Loucy (cell line): Measurements from ENCODE around the gene BAD.

Experiments
- H2AFZ ChIP-seq: fragments of 200-600 bp; sonication (generic); 2 replicates; pipeline ENCODE4 v1.6.0; 2016; ENCODE audit warnings: antibody characterized with exemption, mild to moderate bottlenecking, low read length, moderate library complexity
- H3F3A ChIP-seq: fragments of 200-600 bp; 2 replicates; pipeline ENCODE4 v1.6.0; 2016; ENCODE audit warnings: antibody characterized with exemption, low read depth, mild to moderate bottlenecking
- H3K27me3 ChIP-seq: fragments of 200-600 bp; sonication (generic); 2 replicates; pipeline ENCODE4 v1.6.1; 2014; ENCODE audit warnings: low read length, mild to moderate bottlenecking; ENCODE audit not compliant: insufficient read depth, poor library complexity, severe bottlenecking
- H3K36me3 ChIP-seq: fragments of 200-600 bp; sonication (generic); 2 replicates; pipeline ENCODE4 v1.6.1; 2016; ENCODE audit warnings: low read length; ENCODE audit not compliant: insufficient read depth
- H3K4me1 ChIP-seq: fragments of 200-600 bp; sonication (generic); 2 replicates; pipeline ENCODE4 v1.5.1; 2014; ENCODE audit warnings: low read length, mild to moderate bottlenecking; ENCODE audit not compliant: insufficient read depth, poor library complexity, severe bottlenecking
- H3K4me2 ChIP-seq: fragments of 200-600 bp; sonication (generic); 2 replicates; pipeline ENCODE4 v1.6.0; 2014; ENCODE audit warnings: antibody characterized with exemption, low read length, low read depth, mild to moderate bottlenecking; ENCODE audit not compliant: poor library complexity, severe bottlenecking
- H3K4me3 ChIP-seq: fragments of 200-600 bp; sonication (generic); 2 replicates; pipeline ENCODE4 v1.5.1; 2014; ENCODE audit warnings: low read length, mild to moderate bottlenecking, mixed read lengths; ENCODE audit not compliant: poor library complexity, severe bottlenecking
- H3K79me2 ChIP-seq: fragments of 200-600 bp; sonication (generic); 2 replicates; pipeline ENCODE4 v1.6.1; 2014; ENCODE audit warnings: low read length; ENCODE audit not compliant: insufficient read depth
- H3K9ac ChIP-seq: fragments of 200-600 bp; sonication (generic); 2 replicates; pipeline ENCODE4 v1.6.0; 2014; ENCODE audit warnings: mild to moderate bottlenecking, low read depth, low read length, moderate library complexity; ENCODE audit not compliant: poor library complexity, severe bottlenecking
- H3K9me2 ChIP-seq: fragments of 200-600 bp; sonication (generic); replicated peaks from 2 replicates; pipeline ENCODE4 v1.6.1; 2016; ENCODE audit warnings: low read depth, low read length, mixed read lengths
- H3K9me3 ChIP-seq: fragments of 200-600 bp; sonication (generic); 2 replicates; pipeline ENCODE4 v1.6.1; 2014; ENCODE audit warnings: mild to moderate bottlenecking, antibody characterized with exemption, low read length, low read depth; ENCODE audit not compliant: insufficient read depth
- H4K20me1 ChIP-seq: fragments of 200-600 bp; sonication (generic); 2 replicates; pipeline ENCODE4 v1.6.0; 2014; ENCODE audit warnings: antibody characterized with exemption, low read length, mild to moderate bottlenecking; ENCODE audit not compliant: insufficient read depth, poor library complexity, severe bottlenecking
- CTCF ChIP-seq: fragments of 200-600 bp; sonication (generic); conservative IDR thresholded peaks from 2 replicates; pipeline ENCODE4 v1.5.1; 2014; ENCODE audit warnings: mild to moderate bottlenecking, antibody characterized with exemption, low read length
- EZH2phosphoT487 ChIP-seq: fragments of 200-600 bp; IDR thresholded peaks from 2 replicates; pipeline ENCODE4 v1.6.1; 2018; ENCODE audit warnings: antibody characterized with exemption, mild to moderate bottlenecking, moderate library complexity, borderline replicate concordance

BAD gene

GRCh38 chr11:64267207-64267945, 17.1 kb downstream of the BAD start:
- Histone ChIP-seq H3K9ac (peak overlapping the region; percentile 87), H4K20me1 (no peaks in the 10 kb centered on the region), H3F3A (peaks cover 6% of the 10 kb centered on the region; the same call in 1 of the 2 replicates), H3K36me3 (no peaks in the 10 kb centered on the region), H3K4me1 (peaks cover 24% of the 10 kb centered on the region), H3K79me2 (no peaks in the 10 kb centered on the region; the same call in 1 of the 2 replicates), H3K4me2 (peak overlapping the region; percentile 82), H2AFZ (no peak overlapping the region), H3K4me3 (no peak overlapping the region), H3K9me2 (no peaks in the 10 kb centered on the region), H3K9me3 (no peaks in the 10 kb centered on the region), H3K27me3 (no peaks in the 10 kb centered on the region)
- TF ChIP-seq EZH2phosphoT487 (no peak), CTCF (no peak)

- Histone ChIP-seq H3K27me3 (no peaks in the 10 kb centered on the region), H3K9me2 (no peaks in the 10 kb centered on the region), H3K4me3 (no peak overlapping the region), H3K79me2 (no peaks in the 10 kb centered on the region), H3K4me2 (no peak overlapping the region), H2AFZ (no peak overlapping the region), H4K20me1 (no peaks in the 10 kb centered on the region), H3K9me3 (no peaks in the 10 kb centered on the region), H3K36me3 (no peaks in the 10 kb centered on the region), H3F3A (peaks cover 6% of the 10 kb centered on the region; the same call in 1 of the 2 replicates), H3K4me1 (peaks cover 14% of the 10 kb centered on the region), H3K9ac (no peak overlapping the region)
- TF ChIP-seq CTCF = no peak
- TF ChIP-seq EZH2phosphoT487 = no peak
Observed at GRCh38 chr11:64266339-64266738, 18.1 kb downstream of the BAD start.

- no peaks in the 10 kb centered on the region for H3K9me2 ChIP-seq
- H3K4me3 ChIP-seq = no peak overlapping the region
- H4K20me1 ChIP-seq = no peaks in the 10 kb centered on the region
- TF ChIP-seq CTCF (no peak), EZH2phosphoT487 (no peak)
- no peaks in the 10 kb centered on the region for H3K36me3 ChIP-seq
- peaks cover 6% of the 10 kb centered on the region; the same call in 1 of the 2 replicates for H3F3A ChIP-seq
- no peak overlapping the region for H3K4me2 ChIP-seq
- no peaks in the 10 kb centered on the region for H3K79me2 ChIP-seq
- peaks cover 14% of the 10 kb centered on the region for H3K4me1 ChIP-seq
- H3K9me3 ChIP-seq = no peaks in the 10 kb centered on the region
- no peaks in the 10 kb centered on the region for H3K27me3 ChIP-seq
- H2AFZ ChIP-seq = no peak overlapping the region
- no peak overlapping the region for H3K9ac ChIP-seq
Observed at GRCh38 chr11:64265176-64266160, 19.0 kb downstream of the BAD start.
